Dermis microvascular lymphatic vessel endothelial cell (primary cell): ENCODE data around the gene CDC42BPA. TPM values are rescaled to one million over a fixed set of nuclear protein-coding genes. Genes with fewer than 3 reads are reported as not detected.
A peak's percentile ranks its signal among the peaks of the same experiment; 100 is the strongest.

Experiments used
- DNase-seq, 2 donors: peaks; one replicate each; pipeline versions ENCODE4 v3.0.0 to v3.0.0-alpha.2; 2010; ENCODE audit warnings: low read depth in 2 of 2
- total RNA-seq: library from RNA; depleted of rRNA; stranded (reverse); fragments of >200 nt; gene quantifications from 2 replicates; pipeline ENCODE4 v1.2.1, GENCODE V29; 2014

The CDC42BPA gene
- total RNA-seq, 1 donor from 2014 or later: 53.0 TPM

DNA sequence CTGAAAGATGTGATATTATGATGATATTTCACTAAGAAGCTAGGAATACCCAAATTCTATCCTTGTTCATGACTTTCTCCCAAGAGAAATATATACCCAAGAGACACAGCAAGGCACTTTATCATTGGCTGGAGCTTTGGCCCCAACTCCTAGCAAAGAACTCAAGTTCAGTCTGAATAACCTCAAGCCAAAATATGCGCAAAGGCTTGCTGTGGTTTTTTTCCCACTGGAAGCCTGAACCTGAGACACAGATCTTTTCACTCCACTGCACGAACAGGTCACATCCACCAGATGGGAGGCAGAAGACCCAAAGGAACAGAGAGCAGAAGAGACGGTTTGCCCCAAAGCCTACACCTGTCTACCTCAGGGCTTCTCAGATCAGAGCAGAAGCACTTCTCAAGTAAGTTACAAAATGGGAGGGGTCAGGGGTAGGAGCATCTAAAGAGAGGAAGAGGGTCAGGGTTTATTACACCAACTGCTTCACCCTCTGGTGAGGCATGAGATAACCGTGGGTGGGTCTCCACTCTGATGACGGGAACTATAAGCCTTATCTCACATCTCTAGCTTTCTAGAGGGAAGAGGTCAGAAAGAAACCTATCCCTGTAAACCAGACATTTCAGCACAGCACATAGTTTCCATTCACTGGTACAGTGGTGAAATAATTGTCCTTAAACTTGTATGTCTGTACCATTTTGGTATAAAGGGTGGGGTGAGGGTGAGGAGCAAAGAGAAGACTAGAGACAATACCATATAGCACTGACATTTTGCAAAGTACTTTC, 17.1 kb upstream of the CDC42BPA start:
- no peak for DNase-seq

- no peak for DNase-seq
Measured at GRCh38 chr1:227333423-227333822, 15.1 kb upstream of the CDC42BPA start.

DNA sequence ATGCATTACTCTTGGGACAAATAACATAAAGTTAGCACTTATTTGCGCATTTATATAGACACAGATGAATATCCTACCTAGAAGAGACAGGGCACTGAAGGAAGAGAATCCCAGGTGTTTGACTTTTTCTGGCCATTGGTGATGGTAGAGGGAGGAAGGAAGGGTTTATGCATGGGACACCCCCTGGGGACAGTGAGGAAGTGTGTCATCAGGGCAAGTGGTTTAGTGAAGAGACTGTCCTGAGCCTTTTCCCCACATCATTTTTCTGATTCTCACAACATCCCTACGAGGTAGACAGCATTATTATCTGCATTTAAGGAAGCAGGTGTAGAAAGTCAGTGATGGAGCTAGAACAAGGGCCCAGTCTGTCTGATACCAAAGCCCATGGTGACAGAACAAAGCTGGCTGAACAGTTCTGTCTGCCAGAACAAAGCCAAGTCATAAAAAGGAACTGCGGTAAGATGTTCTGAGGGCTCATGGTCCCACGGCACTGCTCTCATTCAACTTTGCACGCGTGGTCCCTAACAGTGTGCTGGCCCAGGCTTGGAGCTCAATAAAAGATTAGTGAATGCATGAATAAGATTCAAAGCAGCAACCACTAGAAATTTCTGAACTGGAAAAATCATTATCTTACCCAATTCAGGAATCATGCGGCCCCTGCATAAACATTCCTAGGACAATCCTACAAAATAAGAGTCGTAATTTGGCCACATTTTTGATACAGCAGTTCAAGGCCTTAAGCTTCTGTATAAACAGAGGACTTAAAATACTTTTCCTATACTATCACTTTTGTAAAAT, 12.2 kb upstream of the CDC42BPA start:
- no peak for DNase-seq

DNA sequence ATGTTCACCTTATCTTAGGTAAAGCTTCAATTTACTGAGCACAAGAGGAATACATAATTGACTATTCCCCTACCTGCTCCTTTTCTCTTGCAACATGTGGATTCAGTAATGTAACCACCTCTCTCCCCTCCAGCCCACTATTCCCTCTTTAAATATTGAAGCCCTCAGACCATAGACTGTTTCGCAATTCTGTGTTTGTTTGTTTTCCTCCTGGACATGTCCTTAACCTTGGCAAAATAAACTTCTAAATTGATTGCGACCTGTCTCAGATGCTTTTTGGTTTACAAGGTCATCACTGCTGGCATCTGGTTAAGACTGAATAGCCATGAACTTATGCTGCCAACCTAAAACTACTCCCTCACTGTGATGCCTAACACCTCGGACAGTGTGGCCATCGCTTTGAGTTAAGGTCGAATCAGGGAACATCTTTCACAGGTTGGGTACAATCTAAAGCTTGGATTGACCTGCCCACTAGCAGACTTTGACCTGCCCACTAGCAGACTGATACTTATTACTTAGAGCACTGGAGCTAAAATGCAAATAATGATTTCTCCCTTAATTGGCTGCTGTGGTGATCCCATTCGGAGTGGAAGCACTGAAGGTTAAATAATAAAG, 10.2 kb upstream of the CDC42BPA start:
- no peak for DNase-seq

- no peak for DNase-seq
Measured at GRCh38 chr1:227325156-227325555, 6.9 kb upstream of the CDC42BPA start.

DNA sequence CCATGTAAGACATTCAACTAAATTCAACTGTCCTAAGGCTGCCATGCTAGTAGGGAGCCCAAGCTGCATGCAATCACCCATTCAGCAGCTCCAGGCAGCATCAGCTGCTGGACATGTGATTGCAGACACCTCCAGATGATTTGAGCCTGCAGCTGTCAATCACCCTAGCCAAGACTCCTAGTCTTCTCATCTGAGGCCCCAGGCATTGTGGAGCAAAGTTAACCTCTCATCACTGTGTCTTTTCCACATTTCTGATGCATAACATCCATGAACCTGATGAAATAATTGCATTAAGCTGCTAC, 5.6 kb upstream of the CDC42BPA start:
- no peak for DNase-seq

DNA sequence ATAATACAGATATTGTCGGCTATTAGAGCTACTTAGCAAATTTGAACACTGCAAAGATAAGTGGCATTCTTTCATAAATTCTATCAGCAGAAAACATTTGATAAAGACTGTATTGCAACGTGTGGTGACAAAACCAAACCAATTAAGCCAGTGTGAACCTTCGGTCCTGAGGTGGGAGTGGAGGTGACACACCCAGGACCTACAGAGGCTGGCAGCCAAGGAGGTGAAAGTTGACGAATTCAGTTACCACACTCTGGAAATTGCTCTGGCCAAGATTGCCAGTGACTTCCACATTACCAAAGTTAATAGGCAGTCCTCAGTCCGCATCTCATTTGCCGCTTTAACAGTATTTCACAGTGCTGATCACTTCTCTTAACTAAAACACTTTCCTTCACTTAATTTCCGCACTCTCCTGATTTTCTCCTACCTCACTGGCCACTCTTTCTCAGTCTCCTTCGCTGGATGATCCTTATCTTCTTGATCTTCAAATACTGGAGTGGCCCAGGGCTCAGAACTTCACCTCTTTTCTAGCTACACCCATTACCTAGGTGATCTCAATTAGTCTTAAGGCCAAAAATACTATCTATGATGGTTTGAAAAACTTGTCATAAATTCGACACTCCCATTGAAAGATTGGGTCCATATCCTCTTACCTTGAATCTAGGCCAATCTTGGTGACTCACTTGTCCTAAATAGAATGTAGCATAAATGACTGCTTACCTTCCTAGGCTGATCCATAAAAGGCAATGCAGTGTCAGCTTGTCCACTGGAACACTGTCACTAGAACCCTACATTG, 5.1 kb upstream of the CDC42BPA start:
- no peak for DNase-seq

DNA sequence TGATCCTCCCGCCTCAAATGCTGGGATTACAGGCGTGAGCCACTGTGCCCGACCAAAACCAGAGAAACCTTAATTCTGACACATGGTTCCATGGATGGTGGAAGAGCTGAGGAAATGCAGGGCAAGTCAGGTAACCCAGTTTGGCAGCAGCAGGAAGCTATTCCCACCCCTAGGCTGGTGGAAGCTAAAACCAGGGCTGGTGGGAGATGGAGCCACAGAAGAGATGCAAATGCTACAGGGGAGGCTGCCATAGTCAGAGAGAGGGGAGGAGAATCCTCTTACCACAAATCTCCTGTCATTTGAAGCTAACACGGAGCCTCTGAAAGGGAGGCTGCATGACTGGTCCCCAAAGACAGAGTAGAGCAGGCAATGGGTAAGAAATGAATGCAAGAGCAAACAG, 4.1 kb upstream of the CDC42BPA start:
- DNase-seq: no peak

- no peak for DNase-seq
Measured at GRCh38 chr1:227321035-227321434, 2.7 kb upstream of the CDC42BPA start.

DNA sequence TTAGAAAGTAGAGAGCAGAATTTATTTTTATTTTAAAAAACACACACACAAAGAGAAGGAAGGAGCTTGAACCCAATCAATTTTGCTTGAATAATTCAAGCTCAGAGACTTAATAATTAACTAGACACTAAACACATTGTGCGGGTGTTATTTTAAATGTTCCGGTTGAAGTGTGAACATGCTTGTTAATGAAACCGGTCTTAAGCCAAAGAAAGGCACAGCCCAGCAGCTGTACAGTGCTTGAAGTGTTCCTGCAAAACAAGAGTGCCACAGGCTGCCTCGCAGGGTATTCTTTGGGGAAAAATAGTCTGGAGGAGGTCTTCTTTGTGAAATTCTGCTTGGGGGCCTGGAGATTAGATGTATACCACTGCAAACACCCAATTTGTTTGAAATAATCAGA, 2.2 kb upstream of the CDC42BPA start:
- DNase-seq: no peak

GRCh38 chr1:227318853-227319607, 738 bp upstream of the CDC42BPA start:
- peak; percentile 71 to 73 for DNase-seq

DNA sequence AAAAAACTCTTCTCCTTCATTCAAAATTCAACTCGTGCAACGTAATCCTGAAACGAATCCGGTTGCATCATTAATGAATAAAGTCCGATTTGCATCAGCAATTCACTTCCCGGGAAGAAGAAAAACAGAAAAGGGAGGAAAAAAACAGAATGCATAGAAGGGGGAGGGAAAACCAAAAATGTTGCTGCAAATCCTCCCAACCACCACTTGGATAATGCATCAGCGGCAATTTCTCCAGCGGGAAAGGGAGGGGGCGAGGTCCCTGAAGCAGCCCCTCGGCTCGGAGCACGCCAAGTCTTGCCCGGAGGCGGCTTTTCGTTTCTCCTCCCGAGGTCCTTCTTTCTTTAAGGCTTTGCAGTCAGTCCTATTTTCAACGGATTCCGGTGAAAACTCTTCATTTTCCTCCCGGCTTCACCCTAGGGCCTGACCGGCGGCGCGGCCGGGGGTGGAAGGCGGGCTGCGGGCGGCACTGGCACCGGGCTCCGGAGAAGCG, 723 bp downstream of the CDC42BPA start:
- DNase-seq: peak; percentile 58 to 81

DNA sequence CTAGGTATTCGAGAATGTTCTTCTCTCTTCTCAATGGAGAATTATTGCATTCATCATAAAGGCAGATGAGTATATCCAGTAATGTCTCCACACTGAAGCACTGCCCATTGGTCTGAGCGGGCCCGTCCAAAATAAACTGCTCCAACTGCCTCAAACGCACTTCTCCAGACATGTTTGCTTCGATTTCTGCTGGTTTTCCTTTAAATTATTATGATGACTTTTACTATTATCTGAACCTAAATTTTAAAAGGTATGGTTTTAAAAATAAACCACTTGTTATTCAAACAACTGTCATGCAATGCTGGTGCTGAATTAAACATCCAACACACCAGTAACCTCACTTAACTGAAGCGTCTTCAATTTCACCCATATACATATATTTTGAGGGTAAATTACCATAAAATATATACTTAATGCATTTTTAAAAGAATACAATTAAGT, 1.3 kb downstream of the CDC42BPA start:
- DNase-seq: peak in 1 of 2 donors; percentile 67

- peak in 1 of 2 donors; percentile 7 for DNase-seq
Measured at GRCh38 chr1:227316456-227316855, 1.8 kb downstream of the CDC42BPA start.

DNA sequence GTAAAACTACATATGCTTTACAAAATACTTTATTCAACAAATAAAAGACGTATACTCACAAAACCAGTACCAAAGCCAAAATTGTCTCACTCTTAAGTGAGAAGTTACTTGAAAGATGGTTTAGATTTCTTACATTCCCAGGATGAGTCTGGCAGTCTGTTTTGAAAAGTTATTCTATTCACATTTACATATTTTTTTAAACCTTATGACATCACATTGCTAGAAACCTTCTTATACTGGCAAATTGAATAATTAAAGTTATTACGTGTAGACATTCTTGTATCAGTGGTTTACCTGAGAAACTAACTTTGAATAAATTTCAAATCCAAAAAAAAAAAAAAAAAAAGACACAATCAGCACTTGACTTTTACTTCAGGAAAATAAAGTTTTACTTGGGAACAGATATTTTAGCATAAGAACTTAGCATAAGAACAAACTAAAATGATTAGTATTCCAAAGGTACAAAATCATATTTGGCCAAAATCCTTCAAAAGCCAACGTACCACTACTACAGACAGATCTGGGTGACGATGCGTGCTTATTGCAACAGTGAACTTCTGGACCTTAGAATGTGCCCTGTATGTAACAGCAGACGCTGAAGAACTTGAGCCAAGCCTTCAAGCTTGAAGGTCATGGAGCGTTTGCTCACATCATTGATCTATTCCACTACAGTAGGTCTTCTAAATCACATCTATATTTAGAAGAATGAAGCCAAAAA, 2.5 kb downstream of the CDC42BPA start:
- DNase-seq: peak in 1 of 2 donors; percentile 77

- peak in 1 of 2 donors; percentile 6 for DNase-seq
Measured at GRCh38 chr1:227314014-227314848, 4.1 kb downstream of the CDC42BPA start.

GRCh38 chr1:227312361-227313025, 5.8 kb downstream of the CDC42BPA start:
- DNase-seq: peak in 1 of 2 donors; percentile 49

GRCh38 chr1:227311389-227312001, 6.8 kb downstream of the CDC42BPA start:
- DNase-seq: no peak
